T-helper 2 cell treated with Interferon-gamma antibody and Interleukin-4, amounts not matched to agents 100 ng/mL and 5 ng/mL, for 36 hours (primary cell): ENCODE data around the gene ZNF451. TPM values are rescaled to one million over a fixed set of nuclear protein-coding genes. Genes with fewer than 3 reads are reported as not detected.

ENCODE experiments used
- intact Hi-C: fragments of 100-400 bp; cut with micrococcal nuclease; formaldehyde crosslinking; loops from one replicate; pipeline ENCODE4 v1.15.1; 2023
- total RNA-seq: library from RNA; stranded (reverse); gene quantifications from 2 replicates; pipeline ENCODE4 v1.2.3, GENCODE V29; 2022

The ZNF451 gene
- total RNA-seq, 1 donor from 2014 or later, result 73.9 TPM

DNA sequence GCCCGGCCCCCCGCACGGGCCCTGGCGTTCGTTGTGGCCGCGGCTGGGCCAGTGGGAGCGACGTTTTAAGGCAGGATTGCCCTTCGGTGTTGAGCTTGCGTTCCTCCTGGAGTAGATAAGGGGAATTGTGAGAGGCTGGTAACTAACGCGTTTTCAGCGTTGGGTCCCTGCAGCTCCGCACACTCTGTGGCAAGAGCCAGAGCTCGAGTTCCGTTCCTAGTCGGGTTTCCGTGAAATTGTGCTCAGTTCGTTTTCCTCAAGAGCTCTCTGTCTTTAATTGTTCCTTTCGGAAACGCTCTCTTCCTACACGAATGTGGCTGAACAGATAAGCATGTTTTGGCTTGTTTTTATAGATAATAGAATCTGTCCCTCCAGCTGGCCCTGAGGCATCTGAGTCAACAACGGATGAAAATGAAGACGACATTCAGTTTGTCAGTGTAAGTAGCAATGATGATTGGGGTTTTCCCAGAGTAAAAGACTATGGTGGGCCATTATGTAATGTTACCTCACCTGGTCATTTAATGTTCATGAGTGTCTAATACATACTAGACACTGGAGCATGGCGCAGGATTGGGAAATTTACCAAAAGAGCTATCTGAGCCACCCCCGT is 575 bp downstream of the ZNF451 start:
- intact Hi-C loops, result loop anchor here (1.0 to 5.0 kb wide), 2 partner anchors 44 to 57 kb away; partner anchors contain the start of gene KIAA1586

GRCh38 chr6:57091375-57091774 is 1.4 kb downstream of the ZNF451 start:
- intact Hi-C loops, result loop anchor here (5.0 kb wide), 1 partner anchor 56 kb away; no protein-coding TSS in a partner anchor

- intact Hi-C loops, result loop anchor here (5.0 kb wide), 1 partner anchor 53 kb away; no protein-coding TSS in a partner anchor
These were observed 4.7 kb downstream of the ZNF451 start for GRCh38 chr6:57094689-57095088.

- intact Hi-C loops, result no loop called here
These were observed 7.6 kb downstream of the ZNF451 start for GRCh38 chr6:57097596-57097995.

DNA sequence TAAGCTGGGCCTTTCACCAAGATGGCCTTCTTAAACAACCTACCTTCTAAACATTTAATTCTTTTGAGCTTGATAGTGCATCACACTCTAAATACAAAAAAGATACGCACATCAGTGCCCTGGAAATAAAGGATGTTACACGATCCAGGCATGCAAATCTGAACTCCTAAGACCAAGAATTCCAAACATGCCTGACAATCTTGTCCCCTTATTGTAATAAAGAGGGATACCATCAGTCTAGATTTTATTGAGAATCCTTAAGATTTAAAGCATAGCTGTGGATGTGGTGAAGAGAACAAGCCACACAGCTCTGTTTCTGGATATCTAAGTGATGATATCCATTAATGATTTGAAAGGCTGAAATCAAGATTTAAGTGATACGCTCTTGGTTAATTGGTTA is 13.0 kb downstream of the ZNF451 start:
- intact Hi-C loops, result no loop called here

GRCh38 chr6:57104336-57104735 is 14.3 kb downstream of the ZNF451 start:
- intact Hi-C loops, result no loop called here

DNA sequence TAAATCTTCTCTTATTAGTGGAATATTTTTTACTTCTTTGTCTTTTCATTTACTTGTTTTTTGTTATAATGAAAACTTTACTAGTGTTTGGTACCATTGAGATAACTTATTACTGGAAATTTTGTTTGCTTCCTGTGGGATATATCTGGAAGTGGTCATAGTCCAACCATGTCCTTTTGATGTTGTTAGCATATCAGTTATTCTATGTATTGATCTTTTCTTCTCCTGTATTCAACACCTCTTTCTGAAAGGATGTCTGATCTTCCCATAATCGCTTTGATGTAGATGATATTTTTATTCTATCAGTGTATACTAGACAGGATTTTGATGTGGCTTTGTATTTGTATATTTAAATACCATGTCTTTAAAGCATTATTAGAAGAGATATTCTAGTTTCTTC is 17.0 kb downstream of the ZNF451 start:
- intact Hi-C loops, result no loop called here

GRCh38 chr6:57108691-57109090 is 18.7 kb downstream of the ZNF451 start:
- intact Hi-C loops, result no loop called here

DNA sequence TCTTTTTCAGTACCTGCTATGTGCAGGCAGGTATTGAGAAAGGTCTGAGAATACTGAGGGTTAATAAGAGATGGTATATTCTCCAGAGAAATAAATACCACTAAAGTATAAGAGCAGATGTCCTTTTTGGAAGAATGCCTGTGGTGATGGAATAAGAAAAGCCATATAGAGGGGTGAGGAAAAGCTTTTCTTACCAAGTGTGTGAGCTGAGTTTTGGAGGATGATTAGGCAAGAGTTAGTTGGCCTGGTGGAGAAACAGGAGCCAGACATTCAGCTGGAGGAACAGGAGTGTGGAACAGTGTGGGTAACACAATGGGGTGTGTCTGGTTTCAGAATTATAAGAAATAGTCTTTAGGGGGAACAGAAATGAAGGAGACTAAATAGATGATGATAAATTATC is 19.9 kb downstream of the ZNF451 start:
- intact Hi-C loops, result no loop called here

- intact Hi-C loops, result no loop called here
These were observed 23.1 kb downstream of the ZNF451 start for GRCh38 chr6:57113105-57113504.

DNA sequence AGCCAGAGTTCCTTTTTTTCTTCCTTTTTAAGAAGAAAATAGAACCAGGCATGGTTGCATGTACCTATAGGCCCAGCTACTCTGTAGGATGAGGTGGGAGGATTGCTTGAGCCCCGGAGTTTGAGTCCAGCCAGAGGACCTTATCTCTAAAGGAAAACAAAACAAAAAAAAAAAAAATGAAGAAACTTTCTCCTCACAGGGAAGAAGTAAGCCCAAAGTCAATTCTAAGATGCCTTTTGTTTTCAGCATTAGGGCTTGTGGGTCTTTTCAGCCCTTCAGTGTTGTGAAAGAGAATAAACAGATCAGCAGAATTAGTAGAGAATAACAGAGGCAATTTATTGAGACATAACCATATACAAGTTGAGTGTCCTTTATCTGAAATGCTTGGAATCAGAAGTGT is 26.8 kb downstream of the ZNF451 start:
- intact Hi-C loops, result no loop called here

GRCh38 chr6:57117796-57118195 is 27.8 kb downstream of the ZNF451 start:
- intact Hi-C loops, result no loop called here

GRCh38 chr6:57123111-57123510 is 33.1 kb downstream of the ZNF451 start:
- intact Hi-C loops, result no loop called here

DNA sequence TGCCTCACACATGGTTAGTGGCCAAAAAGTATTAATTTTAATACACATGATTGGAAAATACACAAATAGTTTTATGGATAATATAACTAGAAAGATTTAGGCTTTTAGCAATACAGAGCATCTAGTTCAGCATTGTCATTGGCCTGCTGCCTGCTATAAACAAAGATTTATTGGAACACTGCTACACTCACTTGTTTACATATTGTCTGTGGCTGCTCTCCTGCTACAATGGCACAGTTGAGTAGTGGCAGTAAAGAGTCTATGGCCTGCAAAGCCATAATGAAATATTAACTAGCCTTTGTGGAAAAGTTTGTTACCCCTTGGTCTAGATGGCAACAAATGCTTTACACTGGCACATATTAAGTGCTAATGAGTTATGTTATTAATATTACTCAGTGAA is 37.8 kb downstream of the ZNF451 start:
- intact Hi-C loops, result no loop called here

- intact Hi-C loops, result no loop called here
These were observed 40.7 kb downstream of the ZNF451 start for GRCh38 chr6:57130661-57131177.

DNA sequence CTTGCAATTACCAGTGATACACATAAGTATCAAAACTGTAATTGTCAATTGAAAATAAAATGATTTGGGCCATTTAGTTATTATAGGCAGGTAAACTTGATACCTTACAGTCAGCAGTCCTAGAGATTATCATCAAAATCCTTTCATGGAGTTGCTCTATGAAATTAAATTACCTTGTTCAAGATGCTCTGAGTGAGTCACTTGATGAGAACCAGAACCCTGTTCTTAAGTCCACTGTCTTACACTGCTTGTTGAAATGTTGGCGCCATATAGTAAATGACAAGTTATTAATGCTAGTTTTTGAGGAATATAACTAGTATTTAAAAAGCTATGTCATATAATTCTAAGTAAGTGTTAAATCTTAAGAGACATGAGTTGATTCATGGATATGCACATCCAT is 45.0 kb downstream of the ZNF451 start:
- intact Hi-C loops, result no loop called here

DNA sequence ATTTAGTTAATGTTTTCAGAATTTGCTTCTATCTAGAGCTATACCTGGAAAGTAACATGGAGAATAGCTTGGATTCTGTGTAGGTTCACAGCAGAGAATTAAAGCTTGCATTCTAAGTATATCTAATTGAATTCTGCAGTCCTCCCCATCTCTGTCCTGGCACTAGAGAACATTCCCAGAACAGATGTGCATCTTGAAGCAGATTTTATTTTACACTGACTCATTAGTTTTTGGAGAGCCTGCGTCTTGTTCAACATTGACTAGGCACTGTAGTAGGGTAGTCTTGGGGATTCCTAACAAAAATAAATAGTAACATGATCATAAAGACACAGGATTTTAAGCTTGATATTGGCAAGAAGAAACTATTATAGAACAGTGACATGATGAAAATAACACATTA is 45.9 kb downstream of the ZNF451 start:
- intact Hi-C loops, result no loop called here

GRCh38 chr6:57137350-57137749 is 47.4 kb downstream of the ZNF451 start:
- intact Hi-C loops, result no loop called here

- intact Hi-C loops, result no loop called here
These were observed 48.0 kb downstream of the ZNF451 start for GRCh38 chr6:57138026-57138425.

GRCh38 chr6:57141451-57142177 is 51.6 kb downstream of the ZNF451 start:
- intact Hi-C loops, result no loop called here

DNA sequence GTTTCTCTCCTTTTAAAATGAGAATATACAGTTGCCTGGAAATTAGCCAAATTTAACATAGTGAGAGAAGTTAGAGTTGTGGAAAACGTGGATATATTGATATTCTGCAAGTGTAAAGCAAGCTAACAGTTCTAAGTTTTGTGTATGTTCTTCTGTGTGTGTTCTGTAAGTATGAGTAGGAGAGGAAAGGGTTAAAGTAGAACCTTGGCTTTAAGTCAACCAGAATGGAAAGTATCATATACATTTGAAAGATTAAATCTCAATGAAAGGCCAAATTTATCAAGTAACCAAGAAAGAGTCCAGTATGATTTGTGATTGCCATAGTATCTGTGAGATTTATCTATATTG is 52.2 kb downstream of the ZNF451 start:
- intact Hi-C loops, result no loop called here

DNA sequence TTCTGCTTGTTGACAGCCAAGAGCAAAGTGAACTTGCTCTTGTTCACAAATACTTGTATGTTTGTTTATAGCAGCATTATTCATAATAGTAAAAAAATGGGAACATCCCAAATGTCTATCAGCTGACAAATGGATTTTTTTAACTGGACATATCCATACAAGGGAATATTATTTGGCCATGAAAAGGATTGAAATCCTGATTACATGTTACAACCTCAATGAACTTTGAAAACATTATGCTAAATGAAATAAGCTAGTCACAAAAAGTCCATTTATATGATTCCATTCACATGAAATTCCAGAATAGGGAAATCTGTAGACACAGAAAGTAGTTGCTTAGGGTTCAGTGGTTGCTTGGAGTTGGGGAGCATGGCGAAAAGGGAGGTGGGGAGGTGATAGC is 53.7 kb downstream of the ZNF451 start:
- intact Hi-C loops, result no loop called here

GRCh38 chr6:57147401-57147800 is 57.4 kb downstream of the ZNF451 start:
- intact Hi-C loops, result loop anchor here (5.0 kb wide), 2 partner anchors 55 to 100 kb away; partner anchors contain the start of genes KIAA1586 and ZNF451
